Pulmonary artery endothelial cell (primary cell): ENCODE results near the gene MRM2. TPM values are rescaled to one million over a fixed set of nuclear protein-coding genes. Genes with fewer than 3 reads are reported as not detected.
"Not testable (repeated sequence)": the region's sequence is repeated elsewhere in the genome, so short reads cannot be mapped to it uniquely, and the experiment has no call there.

Experiments
- DNase-seq: peaks from one replicate; pipeline ENCODE4 v3.0.0-alpha.2; 2011; ENCODE audit warnings: low read depth, low spot score
- total RNA-seq: library from RNA; depleted of rRNA; stranded (reverse); fragments of >200 nt; gene quantifications from 2 replicates; pipeline ENCODE4 v1.2.3, GENCODE V29; 2014

The MRM2 gene
- total RNA-seq: 17.8 and 18.6 TPM in 2 replicates

DNA sequence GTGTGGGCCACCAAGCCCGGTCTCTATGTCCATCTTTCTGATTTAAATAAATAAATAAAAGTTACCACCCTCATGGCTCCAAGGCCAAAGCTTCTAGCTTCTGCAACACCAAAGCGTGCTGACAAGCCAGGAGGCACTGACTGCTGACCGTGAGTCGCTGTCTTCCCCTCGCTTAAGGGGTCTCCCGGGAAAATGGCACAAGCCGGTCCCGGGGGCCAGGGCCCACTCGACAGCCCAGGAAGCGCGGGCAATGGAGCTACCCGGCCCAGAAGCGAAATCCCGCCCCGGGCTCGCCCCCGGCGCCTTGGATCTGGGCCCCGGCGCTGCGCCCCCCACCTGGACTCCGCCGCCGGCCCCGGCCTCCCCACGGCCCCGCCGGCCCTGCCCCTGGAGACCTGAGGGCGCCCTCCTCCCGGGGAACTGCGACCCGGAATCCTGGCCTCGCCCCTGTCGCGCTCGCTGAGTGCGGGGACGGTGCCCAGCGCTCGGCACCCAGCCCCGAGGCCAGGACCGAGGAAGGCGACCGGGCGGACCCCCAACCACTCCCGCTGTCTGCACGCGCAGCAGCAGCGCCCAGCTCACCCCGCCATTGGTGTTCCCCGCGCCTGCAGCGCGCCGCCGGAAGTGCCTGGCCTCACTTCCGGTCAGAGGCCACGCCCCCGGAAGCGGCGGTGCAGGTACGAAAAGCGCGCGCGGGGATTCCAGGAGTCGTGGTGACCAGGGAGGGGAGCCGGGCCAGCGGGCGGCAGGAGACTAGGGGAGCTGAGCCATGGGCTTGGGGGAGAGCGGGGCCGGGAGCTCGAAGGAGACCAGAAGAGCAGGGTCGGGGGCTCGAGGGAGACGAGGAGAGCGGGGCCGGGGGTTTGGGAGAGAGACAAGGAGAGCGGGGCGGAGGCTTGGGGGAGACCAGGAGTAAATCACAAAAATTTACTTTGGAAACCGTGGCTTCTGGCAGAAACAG, at the start of gene MRM2, which contains the start of gene NUDT1:
MRM2 (minus strand) TSS at position 626 of the 961 bp plus-strand sequence; CDS start at position 590, 36 bp downstream.
NUDT1 (plus strand) TSS at position 647 of the 961 bp plus-strand sequence. CDS start 2,349 bp downstream, outside the sequence.
- DNase-seq: no peak

- DNase-seq: no peak
Measured at GRCh38 chr7:2290877-2291276, 48.9 kb upstream of the MRM2 start.

- no peak for DNase-seq
Measured at GRCh38 chr7:2289621-2290020, 47.6 kb upstream of the MRM2 start.

DNA sequence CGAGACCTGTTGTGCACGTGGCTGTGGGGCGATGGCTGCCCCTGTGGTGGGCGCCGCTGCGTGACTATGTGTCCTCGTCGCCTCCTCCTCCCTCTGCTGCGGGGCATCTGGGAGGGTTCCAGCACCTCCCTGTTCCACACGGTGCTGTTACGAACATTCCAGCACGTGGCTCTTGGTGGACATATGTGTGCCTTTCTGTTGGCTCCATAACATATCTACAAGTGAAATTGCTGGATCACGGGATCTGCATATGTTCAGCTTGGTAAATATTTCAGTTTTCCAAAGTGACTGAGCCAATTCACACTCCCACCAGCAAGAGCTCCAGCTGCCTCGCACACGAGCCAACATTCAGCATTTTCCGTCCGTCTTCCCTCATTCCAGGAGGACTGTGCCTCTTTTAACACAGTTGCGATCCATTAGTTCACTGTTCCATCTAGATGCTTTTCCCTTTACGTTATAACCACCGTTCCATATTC, 47.1 kb upstream of the MRM2 start:
- DNase-seq: no peak

GRCh38 chr7:2288503-2288902, 46.5 kb upstream of the MRM2 start:
- DNase-seq: no peak

DNA sequence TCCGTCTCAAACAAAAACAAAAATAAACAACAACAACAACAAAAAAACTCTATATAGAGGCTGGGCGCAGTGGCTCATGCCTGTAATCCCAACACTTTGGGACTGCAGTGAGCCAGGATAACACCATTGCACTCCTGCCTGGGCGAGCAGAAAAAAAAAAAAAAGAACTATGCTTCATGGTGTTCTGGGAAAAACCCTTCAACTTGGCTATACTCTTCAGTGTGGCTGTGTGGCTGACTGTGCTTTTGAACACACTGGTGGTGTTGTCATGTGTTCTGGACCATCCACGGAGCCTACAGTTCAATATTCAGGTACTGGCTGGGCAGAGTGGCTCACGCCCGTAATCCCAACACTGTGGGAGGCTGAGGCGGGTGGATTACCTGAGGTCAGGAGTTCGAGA, 45.7 kb upstream of the MRM2 start:
- DNase-seq: no peak

GRCh38 chr7:2283074-2283473, 41.1 kb upstream of the MRM2 start:
- no peak for DNase-seq

- DNase-seq: no peak
Measured at GRCh38 chr7:2282185-2282751, 40.3 kb upstream of the MRM2 start.

- DNase-seq: no peak
Measured at GRCh38 chr7:2281541-2281940, 39.5 kb upstream of the MRM2 start.

- no peak for DNase-seq
Measured at GRCh38 chr7:2280424-2280823, 38.4 kb upstream of the MRM2 start.

DNA sequence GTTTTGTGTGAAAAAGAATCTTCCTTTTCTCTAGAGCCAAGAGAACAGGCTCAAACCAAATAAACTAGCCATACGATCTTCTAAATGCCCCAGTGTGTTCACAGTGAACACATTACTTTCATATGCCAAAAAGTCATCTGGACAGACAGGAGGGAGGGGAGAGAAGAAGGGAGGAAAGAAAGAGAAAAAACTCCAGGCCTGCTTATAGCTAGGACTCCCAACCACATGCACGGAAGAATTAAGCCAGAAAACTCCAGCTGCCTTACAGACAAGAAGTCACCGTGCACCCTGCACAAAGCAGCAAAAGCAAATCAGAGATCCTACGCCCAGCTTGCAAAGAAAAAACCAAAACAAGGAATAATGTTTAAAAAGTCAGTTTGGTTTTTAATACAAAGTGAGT, 37.9 kb upstream of the MRM2 start:
- DNase-seq: no peak

GRCh38 chr7:2278026-2278425, 36.0 kb upstream of the MRM2 start:
- DNase-seq: no peak

- DNase-seq: no peak
Measured at GRCh38 chr7:2276107-2276506, 34.1 kb upstream of the MRM2 start.

DNA sequence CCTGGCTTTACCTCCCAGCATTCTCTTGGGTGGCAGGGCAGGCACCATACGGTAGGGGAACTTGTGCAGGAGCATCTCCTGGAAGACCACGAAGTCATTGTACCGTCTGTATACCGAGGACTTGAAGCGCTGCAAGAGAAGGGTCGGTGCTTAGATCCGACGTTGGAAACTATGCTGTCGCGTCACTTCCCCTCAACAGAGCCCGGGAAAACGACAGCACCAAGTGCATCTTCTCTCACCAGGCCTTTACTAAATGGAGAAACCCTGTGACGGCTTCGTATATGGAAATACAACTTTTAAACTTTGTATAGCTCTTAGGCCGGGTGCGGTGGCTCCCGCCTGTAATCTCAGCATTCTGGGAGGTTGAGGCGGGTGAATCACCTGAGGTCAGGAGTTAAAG, 33.1 kb upstream of the MRM2 start:
- no peak for DNase-seq

- DNase-seq: no peak
Measured at GRCh38 chr7:2274666-2275065, 32.7 kb upstream of the MRM2 start.

DNA sequence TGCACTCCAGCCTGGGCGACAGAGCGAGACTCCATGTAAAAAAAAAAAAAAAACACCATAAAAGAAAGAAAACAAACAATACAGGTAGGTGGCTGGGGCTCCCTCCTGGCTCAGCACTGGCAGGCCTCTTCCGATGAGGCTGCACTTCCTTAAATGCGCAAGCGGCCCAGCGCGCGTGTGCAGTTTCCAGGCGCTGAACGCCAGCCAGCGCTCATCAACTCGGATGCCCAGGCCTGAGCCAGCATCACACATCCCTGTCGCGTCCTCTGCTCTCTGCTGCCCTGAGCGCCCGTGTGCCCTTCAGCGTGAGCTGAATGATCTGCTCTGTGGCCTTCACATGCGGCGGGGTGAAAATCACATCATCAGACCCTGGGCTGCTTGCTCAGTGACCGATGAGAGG, 31.9 kb upstream of the MRM2 start:
- no peak for DNase-seq

GRCh38 chr7:2272031-2272430, 30.0 kb upstream of the MRM2 start:
- no peak for DNase-seq

GRCh38 chr7:2271273-2272026, 29.4 kb upstream of the MRM2 start:
- DNase-seq: no peak

DNA sequence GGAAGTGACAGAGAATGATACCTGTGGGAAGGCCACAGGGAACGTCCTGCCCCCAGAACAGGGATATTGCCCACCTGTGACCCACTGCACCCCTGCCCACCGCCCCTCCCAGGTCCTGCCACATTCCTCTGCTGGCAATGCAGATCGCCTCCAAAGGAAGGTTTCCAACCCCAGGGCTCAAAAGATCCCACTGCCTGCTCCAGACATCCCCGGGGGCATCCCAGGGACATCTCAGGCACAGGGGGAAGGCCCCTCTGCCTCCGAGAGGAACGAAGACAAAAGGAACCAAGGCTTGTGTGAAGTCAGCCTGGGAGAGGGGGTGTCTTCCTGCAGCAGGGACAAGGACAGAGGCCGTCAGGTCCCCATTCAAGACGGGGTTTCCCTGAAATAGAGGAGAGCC, 28.5 kb upstream of the MRM2 start:
- no peak for DNase-seq

GRCh38 chr7:2269991-2270460, 28.0 kb upstream of the MRM2 start:
- no peak for DNase-seq

GRCh38 chr7:2269089-2269990, 27.3 kb upstream of the MRM2 start:
- DNase-seq: not testable (repeated sequence)
